Ishikawa (cell line): ENCODE data around the gene KIAA1549.

Experiments
- CREB1 ChIP-seq: IDR thresholded peaks from 2 replicates; pipeline ENCODE4 v1.6.1; 2012; ENCODE audit warnings: low read depth
- EP300 ChIP-seq: IDR thresholded peaks from 2 replicates; pipeline ENCODE4 v1.6.1; 2012; ENCODE audit warnings: borderline replicate concordance
- FOXM1 ChIP-seq: IDR thresholded peaks from 2 replicates; pipeline ENCODE4 v1.6.1; 2012; ENCODE audit warnings: low read depth, borderline replicate concordance
- NFIC ChIP-seq: IDR thresholded peaks from 2 replicates; pipeline ENCODE4 v1.6.1; 2012
- RAD21 ChIP-seq: IDR thresholded peaks from 2 replicates; pipeline ENCODE4 v1.6.1; 2012; ENCODE audit warnings: low read depth
- TAF1 ChIP-seq: IDR thresholded peaks from 2 replicates; pipeline ENCODE4 v1.6.1; 2012; ENCODE audit warnings: low read depth, mild to moderate bottlenecking
- TEAD4 ChIP-seq: IDR thresholded peaks from 2 replicates; pipeline ENCODE4 v1.6.1; 2012
- YY1 ChIP-seq: IDR thresholded peaks from 2 replicates; pipeline ENCODE4 v1.6.1; 2012; ENCODE audit warnings: low read depth
- ZBTB7A ChIP-seq: IDR thresholded peaks from 2 replicates; pipeline ENCODE4 v1.6.1; 2012; ENCODE audit warnings: low read depth
- TF ChIP-seq, protein P1 (sequence below): IDR thresholded peaks from 2 replicates; pipeline ENCODE4 v1.6.1; 2012
- TF ChIP-seq, protein P2 (sequence below): IDR thresholded peaks from 2 replicates; pipeline ENCODE4 v1.6.1; 2012; ENCODE audit warnings: low read depth, mild to moderate bottlenecking

DNA sequence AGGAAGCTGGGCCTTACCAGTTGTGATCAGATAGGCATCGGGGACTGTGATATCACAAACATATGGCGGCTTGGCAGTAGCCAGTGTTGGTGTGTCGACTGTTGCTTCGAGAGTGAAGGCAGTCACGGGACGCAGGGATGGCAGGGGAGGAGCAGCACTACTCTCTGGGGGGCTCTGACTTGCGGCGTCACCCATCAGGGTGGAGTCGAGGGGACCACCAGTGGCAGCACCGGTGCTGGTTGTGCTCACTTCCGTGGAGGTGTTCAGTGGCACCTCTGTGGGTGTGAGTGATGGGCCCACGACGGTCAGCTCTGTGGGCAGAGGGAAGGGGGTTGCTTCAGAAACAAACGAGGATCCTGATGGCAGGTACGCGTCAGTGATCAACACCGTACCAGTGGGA is 64.5 kb downstream of the KIAA1549 start:
- TF ChIP-seq FOXM1 (no peak), YY1 (no peak), NFIC (no peak), ZBTB7A (no peak), EP300 (no peak), TEAD4 (no peak), CREB1 (no peak), RAD21 (no peak), TAF1 (no peak)
- TF ChIP-seq, protein P1, sequence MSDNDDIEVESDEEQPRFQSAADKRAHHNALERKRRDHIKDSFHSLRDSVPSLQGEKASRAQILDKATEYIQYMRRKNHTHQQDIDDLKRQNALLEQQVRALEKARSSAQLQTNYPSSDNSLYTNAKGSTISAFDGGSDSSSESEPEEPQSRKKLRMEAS: no peak
- TF ChIP-seq, protein P2, sequence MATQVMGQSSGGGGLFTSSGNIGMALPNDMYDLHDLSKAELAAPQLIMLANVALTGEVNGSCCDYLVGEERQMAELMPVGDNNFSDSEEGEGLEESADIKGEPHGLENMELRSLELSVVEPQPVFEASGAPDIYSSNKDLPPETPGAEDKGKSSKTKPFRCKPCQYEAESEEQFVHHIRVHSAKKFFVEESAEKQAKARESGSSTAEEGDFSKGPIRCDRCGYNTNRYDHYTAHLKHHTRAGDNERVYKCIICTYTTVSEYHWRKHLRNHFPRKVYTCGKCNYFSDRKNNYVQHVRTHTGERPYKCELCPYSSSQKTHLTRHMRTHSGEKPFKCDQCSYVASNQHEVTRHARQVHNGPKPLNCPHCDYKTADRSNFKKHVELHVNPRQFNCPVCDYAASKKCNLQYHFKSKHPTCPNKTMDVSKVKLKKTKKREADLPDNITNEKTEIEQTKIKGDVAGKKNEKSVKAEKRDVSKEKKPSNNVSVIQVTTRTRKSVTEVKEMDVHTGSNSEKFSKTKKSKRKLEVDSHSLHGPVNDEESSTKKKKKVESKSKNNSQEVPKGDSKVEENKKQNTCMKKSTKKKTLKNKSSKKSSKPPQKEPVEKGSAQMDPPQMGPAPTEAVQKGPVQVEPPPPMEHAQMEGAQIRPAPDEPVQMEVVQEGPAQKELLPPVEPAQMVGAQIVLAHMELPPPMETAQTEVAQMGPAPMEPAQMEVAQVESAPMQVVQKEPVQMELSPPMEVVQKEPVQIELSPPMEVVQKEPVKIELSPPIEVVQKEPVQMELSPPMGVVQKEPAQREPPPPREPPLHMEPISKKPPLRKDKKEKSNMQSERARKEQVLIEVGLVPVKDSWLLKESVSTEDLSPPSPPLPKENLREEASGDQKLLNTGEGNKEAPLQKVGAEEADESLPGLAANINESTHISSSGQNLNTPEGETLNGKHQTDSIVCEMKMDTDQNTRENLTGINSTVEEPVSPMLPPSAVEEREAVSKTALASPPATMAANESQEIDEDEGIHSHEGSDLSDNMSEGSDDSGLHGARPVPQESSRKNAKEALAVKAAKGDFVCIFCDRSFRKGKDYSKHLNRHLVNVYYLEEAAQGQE: no peak
